Loucy (cell line): Measurements from ENCODE around the gene LRRC4B.

Experiments
- CTCF ChIP-seq: fragments of 200-600 bp; sonication (generic); conservative IDR thresholded peaks from 2 replicates; pipeline ENCODE4 v1.5.1; 2014; ENCODE audit warnings: mild to moderate bottlenecking, antibody characterized with exemption, low read length
- EZH2phosphoT487 ChIP-seq: fragments of 200-600 bp; IDR thresholded peaks from 2 replicates; pipeline ENCODE4 v1.6.1; 2018; ENCODE audit warnings: antibody characterized with exemption, mild to moderate bottlenecking, moderate library complexity, borderline replicate concordance

- TF ChIP-seq CTCF (peak; percentile 81), EZH2phosphoT487 (no peak)
These were observed 30.4 kb downstream of the LRRC4B start for GRCh38 chr19:50537769-50538230.
